GM23338 (cell line): ENCODE measurements around the gene CFAP300. TPM values are rescaled to one million over a fixed set of nuclear protein-coding genes. Genes with fewer than 3 reads are reported as not detected.

Source experiments
- ETS1 ChIP-seq: IDR thresholded peaks from 2 replicates; pipeline ENCODE4 v1.6.1; 2016; ENCODE audit warnings: antibody characterized with exemption
- EZH2 ChIP-seq: fragments of 200-600 bp; sonication (generic); IDR thresholded peaks from one replicate; pipeline ENCODE4 v1.8.0; 2017; ENCODE audit warnings: antibody characterized with exemption, mild to moderate bottlenecking, low read depth; ENCODE audit not compliant: unreplicated experiment
- EZH2phosphoT487 ChIP-seq: fragments of 200-600 bp; sonication (generic); IDR thresholded peaks from one replicate; pipeline ENCODE4 v1.8.1; 2018; ENCODE audit warnings: antibody characterized with exemption; ENCODE audit not compliant: unreplicated experiment
- NANOG ChIP-seq: IDR thresholded peaks from 2 replicates; pipeline ENCODE4 v1.6.1; 2016; ENCODE audit warnings: antibody characterized with exemption, borderline replicate concordance
- POLR2AphosphoS5 ChIP-seq: IDR thresholded peaks from 2 replicates; pipeline ENCODE4 v1.6.1; 2016; ENCODE audit warnings: antibody characterized with exemption, low read depth
- STAT1 ChIP-seq: IDR thresholded peaks from one replicate; pipeline ENCODE4 v1.6.1; 2016; ENCODE audit warnings: antibody characterized with exemption; ENCODE audit not compliant: unreplicated experiment
- ZNF114 ChIP-seq: fragments of 250-450 bp; sonication (Bioruptor Pico); IDR thresholded peaks from 2 replicates; pipeline ENCODE4 v1.5.0; 2020; ENCODE audit warnings: mild to moderate bottlenecking, moderate library complexity
- ZNF331 ChIP-seq: fragments of 250-450 bp; sonication (Bioruptor Pico); IDR thresholded peaks from 2 replicates; pipeline ENCODE4 v1.5.0; 2020; ENCODE audit warnings: low read depth, mild to moderate bottlenecking, moderate library complexity
- polyA plus RNA-seq: library from polyadenylated mRNA; unstranded; fragments of >200 nt; fragmentation: Nextera tagmentation; extraction: Ambion mirVana; gene quantifications from 2 replicates; pipeline ENCODE4 v1.2.1, GENCODE V29; 2016
- total RNA-seq: library from RNA; depleted of rRNA; stranded (reverse); fragments of >200 nt; shearing (Covaris generic); gene quantifications from 2 replicates; pipeline ENCODE4 v1.2.3, GENCODE V29; 2014
- TF ChIP-seq, protein P1 (sequence below): fragments of 250-450 bp; sonication (Bioruptor Pico); IDR thresholded peaks from 2 replicates; pipeline ENCODE4 v1.5.0; 2020; ENCODE audit warnings: mild to moderate bottlenecking, moderate library complexity

The CFAP300 gene
- total and polyA plus RNA-seq, 2 experiments from 2014 or later: 1.4 to 6.0 TPM

GRCh38 chr11:102099755-102100154 lies 52.5 kb downstream of the CFAP300 start (continued):
- TF ChIP-seq, protein P1, sequence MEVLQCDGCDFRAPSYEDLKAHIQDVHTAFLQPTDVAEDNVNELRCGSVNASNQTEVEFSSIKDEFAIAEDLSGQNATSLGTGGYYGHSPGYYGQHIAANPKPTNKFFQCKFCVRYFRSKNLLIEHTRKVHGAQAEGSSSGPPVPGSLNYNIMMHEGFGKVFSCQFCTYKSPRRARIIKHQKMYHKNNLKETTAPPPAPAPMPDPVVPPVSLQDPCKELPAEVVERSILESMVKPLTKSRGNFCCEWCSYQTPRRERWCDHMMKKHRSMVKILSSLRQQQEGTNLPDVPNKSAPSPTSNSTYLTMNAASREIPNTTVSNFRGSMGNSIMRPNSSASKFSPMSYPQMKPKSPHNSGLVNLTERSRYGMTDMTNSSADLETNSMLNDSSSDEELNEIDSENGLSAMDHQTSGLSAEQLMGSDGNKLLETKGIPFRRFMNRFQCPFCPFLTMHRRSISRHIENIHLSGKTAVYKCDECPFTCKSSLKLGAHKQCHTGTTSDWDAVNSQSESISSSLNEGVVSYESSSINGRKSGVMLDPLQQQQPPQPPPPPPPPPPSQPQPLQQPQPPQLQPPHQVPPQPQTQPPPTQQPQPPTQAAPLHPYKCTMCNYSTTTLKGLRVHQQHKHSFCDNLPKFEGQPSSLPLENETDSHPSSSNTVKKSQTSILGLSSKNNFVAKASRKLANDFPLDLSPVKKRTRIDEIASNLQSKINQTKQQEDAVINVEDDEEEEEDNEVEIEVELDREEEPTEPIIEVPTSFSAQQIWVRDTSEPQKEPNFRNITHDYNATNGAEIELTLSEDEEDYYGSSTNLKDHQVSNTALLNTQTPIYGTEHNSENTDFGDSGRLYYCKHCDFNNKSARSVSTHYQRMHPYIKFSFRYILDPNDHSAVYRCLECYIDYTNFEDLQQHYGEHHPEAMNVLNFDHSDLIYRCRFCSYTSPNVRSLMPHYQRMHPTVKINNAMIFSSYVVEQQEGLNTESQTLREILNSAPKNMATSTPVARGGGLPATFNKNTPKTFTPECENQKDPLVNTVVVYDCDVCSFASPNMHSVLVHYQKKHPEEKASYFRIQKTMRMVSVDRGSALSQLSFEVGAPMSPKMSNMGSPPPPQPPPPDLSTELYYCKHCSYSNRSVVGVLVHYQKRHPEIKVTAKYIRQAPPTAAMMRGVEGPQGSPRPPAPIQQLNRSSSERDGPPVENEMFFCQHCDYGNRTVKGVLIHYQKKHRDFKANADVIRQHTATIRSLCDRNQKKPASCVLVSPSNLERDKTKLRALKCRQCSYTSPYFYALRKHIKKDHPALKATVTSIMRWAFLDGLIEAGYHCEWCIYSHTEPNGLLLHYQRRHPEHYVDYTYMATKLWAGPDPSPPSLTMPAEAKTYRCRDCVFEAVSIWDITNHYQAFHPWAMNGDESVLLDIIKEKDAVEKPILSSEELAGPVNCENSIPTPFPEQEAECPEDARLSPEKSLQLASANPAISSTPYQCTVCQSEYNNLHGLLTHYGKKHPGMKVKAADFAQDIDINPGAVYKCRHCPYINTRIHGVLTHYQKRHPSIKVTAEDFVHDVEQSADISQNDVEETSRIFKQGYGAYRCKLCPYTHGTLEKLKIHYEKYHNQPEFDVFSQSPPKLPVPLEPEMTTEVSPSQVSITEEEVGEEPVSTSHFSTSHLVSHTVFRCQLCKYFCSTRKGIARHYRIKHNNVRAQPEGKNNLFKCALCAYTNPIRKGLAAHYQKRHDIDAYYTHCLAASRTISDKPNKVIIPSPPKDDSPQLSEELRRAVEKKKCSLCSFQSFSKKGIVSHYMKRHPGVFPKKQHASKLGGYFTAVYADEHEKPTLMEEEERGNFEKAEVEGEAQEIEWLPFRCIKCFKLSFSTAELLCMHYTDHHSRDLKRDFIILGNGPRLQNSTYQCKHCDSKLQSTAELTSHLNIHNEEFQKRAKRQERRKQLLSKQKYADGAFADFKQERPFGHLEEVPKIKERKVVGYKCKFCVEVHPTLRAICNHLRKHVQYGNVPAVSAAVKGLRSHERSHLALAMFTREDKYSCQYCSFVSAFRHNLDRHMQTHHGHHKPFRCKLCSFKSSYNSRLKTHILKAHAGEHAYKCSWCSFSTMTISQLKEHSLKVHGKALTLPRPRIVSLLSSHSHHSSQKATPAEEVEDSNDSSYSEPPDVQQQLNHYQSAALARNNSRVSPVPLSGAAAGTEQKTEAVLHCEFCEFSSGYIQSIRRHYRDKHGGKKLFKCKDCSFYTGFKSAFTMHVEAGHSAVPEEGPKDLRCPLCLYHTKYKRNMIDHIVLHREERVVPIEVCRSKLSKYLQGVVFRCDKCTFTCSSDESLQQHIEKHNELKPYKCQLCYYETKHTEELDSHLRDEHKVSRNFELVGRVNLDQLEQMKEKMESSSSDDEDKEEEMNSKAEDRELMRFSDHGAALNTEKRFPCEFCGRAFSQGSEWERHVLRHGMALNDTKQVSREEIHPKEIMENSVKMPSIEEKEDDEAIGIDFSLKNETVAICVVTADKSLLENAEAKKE (CRISPR knock-in tag): no peak
- no peak for TF ChIP-seq EZH2
- TF ChIP-seq POLR2AphosphoS5: no peak
- TF ChIP-seq ZNF114 (CRISPR knock-in tag): no peak
- TF ChIP-seq EZH2phosphoT487: no peak
- TF ChIP-seq ZNF331: no peak
- TF ChIP-seq ETS1: no peak
- no peak for TF ChIP-seq NANOG
- no peak for TF ChIP-seq STAT1
